ENCODE data around the gene GAN.

GAN gene

GRCh38 chr16:81283044-81283443 is 31.7 kb upstream of the GAN start:
- H3K4me3 ChIP-seq = no peak overlapping the region
- in situ Hi-C loops (cut with MboI; ENCODE audit: low sequenced_read_pairs) = no loop called here
- DNase-seq (ENCODE audit: low spot score in 2 of 2) = no peak

GRCh38 chr16:81284995-81285600 is 29.7 kb upstream of the GAN start:
- Histone ChIP-seq H3K27me3 (ENCODE audit: low read depth) (no peaks in the 10 kb centered on the region), H3K4me3 (no peak overlapping the region), H3K4me1 (no peaks in the 10 kb centered on the region), H3K36me3 (replicated peaks) (no peaks in the 10 kb centered on the region), H3K9me3 (no peaks in the 10 kb centered on the region)
- in situ Hi-C loops (cut with MboI; ENCODE audit: low sequenced_read_pairs) = no loop called here
- DNase-seq (ENCODE audit: low spot score in 2 of 2) = no peak

More at GRCh38 chr16:81283044-81283443, 31.7 kb upstream of the GAN start:
- no peaks in the 10 kb centered on the region for H3K9me3 ChIP-seq
- no peaks in the 10 kb centered on the region for H3K4me1 ChIP-seq
- H3K27me3 ChIP-seq (ENCODE audit: low read depth) = no peaks in the 10 kb centered on the region
- no peaks in the 10 kb centered on the region for H3K36me3 ChIP-seq (replicated peaks)

DNA sequence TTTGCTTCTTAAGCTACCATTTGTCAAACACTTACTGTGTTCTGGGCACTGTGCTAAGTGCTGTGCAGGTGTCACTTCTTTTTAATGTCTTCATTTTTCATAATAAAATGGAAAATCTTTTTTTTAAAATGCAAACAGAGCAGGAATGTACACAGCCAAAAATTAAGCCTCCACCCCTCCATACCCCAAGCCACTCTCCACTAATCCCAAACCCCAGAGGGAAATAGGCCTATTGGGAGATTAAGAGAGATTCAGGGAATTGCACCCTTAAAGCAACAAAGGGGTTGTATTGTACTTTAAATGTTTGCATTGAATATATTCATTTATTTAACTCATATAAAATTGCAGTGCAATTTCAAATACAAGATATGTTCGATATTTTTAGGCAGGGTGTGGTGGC is 28.6 kb upstream of the GAN start:
- H3K27me3 ChIP-seq (ENCODE audit: low read depth) = no peaks in the 10 kb centered on the region
- no peak for DNase-seq (ENCODE audit: low spot score in 2 of 2)
- H3K9me3 ChIP-seq = no peaks in the 10 kb centered on the region
- in situ Hi-C loops (cut with MboI; ENCODE audit: low sequenced_read_pairs) = no loop called here
- H3K4me3 ChIP-seq = no peak overlapping the region
- no peaks in the 10 kb centered on the region for H3K4me1 ChIP-seq
- H3K36me3 ChIP-seq (replicated peaks) = no peaks in the 10 kb centered on the region

- in situ Hi-C loops (cut with MboI; ENCODE audit: low sequenced_read_pairs) = no loop called here
- no peak for DNase-seq (ENCODE audit: low spot score in 2 of 2)
- Histone ChIP-seq H3K36me3 (replicated peaks) (no peaks in the 10 kb centered on the region), H3K9me3 (no peaks in the 10 kb centered on the region), H3K27me3 (ENCODE audit: low read depth) (no peaks in the 10 kb centered on the region), H3K4me1 (no peaks in the 10 kb centered on the region), H3K4me3 (no peak overlapping the region)
These were observed 23.6 kb upstream of the GAN start for GRCh38 chr16:81291117-81291516.

GRCh38 chr16:81292936-81293335 is 21.8 kb upstream of the GAN start:
- H3K9me3 ChIP-seq = no peaks in the 10 kb centered on the region
- in situ Hi-C loops (cut with MboI; ENCODE audit: low sequenced_read_pairs) = no loop called here
- no peak for DNase-seq (ENCODE audit: low spot score in 2 of 2)
- H3K4me1 ChIP-seq = no peaks in the 10 kb centered on the region
- no peaks in the 10 kb centered on the region for H3K36me3 ChIP-seq (replicated peaks)
- no peak overlapping the region for H3K4me3 ChIP-seq
- H3K27me3 ChIP-seq (ENCODE audit: low read depth) = no peaks in the 10 kb centered on the region

- in situ Hi-C loops (cut with MboI; ENCODE audit: low sequenced_read_pairs) = no loop called here
- H3K4me1 ChIP-seq = no peaks in the 10 kb centered on the region
- H3K4me3 ChIP-seq = no peak overlapping the region
- H3K36me3 ChIP-seq (replicated peaks) = no peaks in the 10 kb centered on the region
- DNase-seq (ENCODE audit: low spot score in 2 of 2) = no peak
- no peaks in the 10 kb centered on the region for H3K9me3 ChIP-seq
- H3K27me3 ChIP-seq (ENCODE audit: low read depth) = no peaks in the 10 kb centered on the region
These were observed 20.6 kb upstream of the GAN start for GRCh38 chr16:81293909-81294802.

DNA sequence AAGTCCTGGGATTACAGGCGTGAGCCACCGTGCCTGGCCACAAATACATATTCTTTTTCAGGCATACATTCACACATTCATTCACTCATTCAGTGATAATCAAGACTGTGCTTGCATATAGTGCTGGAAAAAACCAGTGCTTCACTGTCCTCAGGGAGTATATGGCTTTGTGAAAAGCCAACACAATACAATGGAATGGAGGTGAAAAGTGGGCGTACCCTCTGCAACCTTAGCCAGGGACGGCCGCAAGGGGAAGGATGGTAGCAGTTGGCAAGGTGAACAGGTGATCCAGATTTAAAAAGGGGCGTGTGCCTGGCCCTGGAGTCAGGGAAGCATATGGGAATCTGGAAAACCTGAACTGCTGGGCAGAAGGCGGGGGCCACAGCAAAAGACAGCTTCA is 18.1 kb upstream of the GAN start:
- no peaks in the 10 kb centered on the region for H3K36me3 ChIP-seq (replicated peaks)
- H3K4me3 ChIP-seq = no peak overlapping the region
- no peaks in the 10 kb centered on the region for H3K27me3 ChIP-seq (ENCODE audit: low read depth)
- no peaks in the 10 kb centered on the region for H3K4me1 ChIP-seq
- in situ Hi-C loops (cut with MboI; ENCODE audit: low sequenced_read_pairs) = no loop called here
- no peaks in the 10 kb centered on the region for H3K9me3 ChIP-seq
- no peak for DNase-seq (ENCODE audit: low spot score in 2 of 2)

DNA sequence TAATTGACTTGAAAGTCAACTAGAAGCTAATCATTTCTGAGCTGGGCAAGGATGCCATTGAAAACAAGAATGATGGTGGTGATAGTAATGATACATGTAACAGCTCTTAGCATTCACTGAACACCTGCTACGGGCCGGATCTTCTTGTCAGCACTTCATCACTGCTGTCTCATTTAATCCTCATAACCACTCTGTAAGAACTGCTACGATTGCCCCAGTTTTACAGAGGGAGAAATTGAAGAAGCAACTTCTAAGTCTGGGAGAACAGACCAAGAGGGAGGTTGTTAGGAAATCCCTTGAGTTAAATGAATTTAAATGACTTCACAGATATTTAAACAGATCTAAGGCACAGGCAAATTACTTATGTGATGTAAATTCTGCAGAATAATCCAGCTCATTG is 7.0 kb upstream of the GAN start:
- DNase-seq (ENCODE audit: low spot score in 2 of 2) = no peak
- in situ Hi-C loops (cut with MboI; ENCODE audit: low sequenced_read_pairs) = no loop called here
- H3K9me3 ChIP-seq = no peaks in the 10 kb centered on the region

DNA sequence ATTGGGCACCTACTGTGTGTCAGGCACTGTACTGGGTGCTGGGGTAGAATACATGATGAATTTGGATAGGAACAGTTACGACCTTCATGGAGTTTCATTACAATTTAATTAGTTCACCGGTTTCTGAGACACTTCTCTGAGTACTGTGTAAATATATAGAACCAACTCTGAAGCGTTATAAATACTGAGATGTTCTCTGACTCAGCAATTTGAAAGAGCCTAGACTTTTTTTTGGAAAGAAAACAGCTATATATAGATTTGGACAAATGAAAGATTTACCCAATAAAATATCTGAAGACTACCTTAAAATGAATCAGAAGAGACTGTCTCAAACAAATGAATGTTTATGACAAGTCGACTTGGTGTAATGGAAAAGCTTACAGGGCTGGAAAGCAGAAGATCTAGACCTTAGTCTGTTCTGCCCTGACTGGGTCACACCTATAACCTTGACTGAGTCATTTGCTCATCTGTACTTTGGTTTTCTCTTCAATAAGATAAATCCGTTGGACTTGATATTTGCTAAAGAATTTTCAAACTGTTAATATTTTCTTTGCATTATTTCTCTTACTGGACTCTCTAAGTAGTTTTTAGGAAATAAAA is 4.6 kb upstream of the GAN start:
- Histone ChIP-seq H3K4me1 (peaks cover 6% of the 10 kb centered on the region), H3K27me3 (ENCODE audit: low read depth) (no peaks in the 10 kb centered on the region), H3K36me3 (replicated peaks) (peaks cover 13% of the 10 kb centered on the region), H3K4me3 (no peak overlapping the region), H3K9me3 (0 out of 2 replicates have a peak, but pooled peaks cover 2% of the 10 kb centered on the region)
- in situ Hi-C loops (cut with MboI; ENCODE audit: low sequenced_read_pairs) = no loop called here
- no peak for DNase-seq (ENCODE audit: low spot score in 2 of 2)

More for the DNA sequence above, 7.0 kb upstream of the GAN start:
- Histone ChIP-seq H3K36me3 (replicated peaks) (peaks cover 9% of the 10 kb centered on the region), H3K4me3 (no peak overlapping the region), H3K27me3 (ENCODE audit: low read depth) (no peaks in the 10 kb centered on the region), H3K4me1 (peaks cover 1% of the 10 kb centered on the region)

- in situ Hi-C loops (cut with MboI; ENCODE audit: low sequenced_read_pairs) = no loop called here
- H3K27me3 ChIP-seq (ENCODE audit: low read depth) = no peaks in the 10 kb centered on the region
- H3K4me1 ChIP-seq = peaks cover 8% of the 10 kb centered on the region
- no peak for DNase-seq (ENCODE audit: low spot score in 2 of 2)
- no peak overlapping the region for H3K4me3 ChIP-seq
- H3K9me3 ChIP-seq = 0 out of 2 replicates have a peak, but pooled peaks cover 2% of the 10 kb centered on the region
- H3K36me3 ChIP-seq (replicated peaks) = peaks cover 13% of the 10 kb centered on the region
These were observed 3.0 kb upstream of the GAN start for GRCh38 chr16:81311762-81312161.

- H3K9me3 ChIP-seq = 0 out of 2 replicates have a peak, but pooled peaks cover 2% of the 10 kb centered on the region
- peaks cover 13% of the 10 kb centered on the region for H3K36me3 ChIP-seq (replicated peaks)
- peak; percentile 75 to 87 for DNase-seq (ENCODE audit: low spot score in 2 of 2)
- in situ Hi-C loops (cut with MboI; ENCODE audit: low sequenced_read_pairs) = no loop called here
- H3K27me3 ChIP-seq (ENCODE audit: low read depth) = no peaks in the 10 kb centered on the region
- peaks cover 17% of the 10 kb centered on the region for H3K4me1 ChIP-seq
- peak overlapping the region; percentile 79 for H3K4me3 ChIP-seq
These were observed 810 bp upstream of the GAN start for GRCh38 chr16:81313701-81314602.

DNA sequence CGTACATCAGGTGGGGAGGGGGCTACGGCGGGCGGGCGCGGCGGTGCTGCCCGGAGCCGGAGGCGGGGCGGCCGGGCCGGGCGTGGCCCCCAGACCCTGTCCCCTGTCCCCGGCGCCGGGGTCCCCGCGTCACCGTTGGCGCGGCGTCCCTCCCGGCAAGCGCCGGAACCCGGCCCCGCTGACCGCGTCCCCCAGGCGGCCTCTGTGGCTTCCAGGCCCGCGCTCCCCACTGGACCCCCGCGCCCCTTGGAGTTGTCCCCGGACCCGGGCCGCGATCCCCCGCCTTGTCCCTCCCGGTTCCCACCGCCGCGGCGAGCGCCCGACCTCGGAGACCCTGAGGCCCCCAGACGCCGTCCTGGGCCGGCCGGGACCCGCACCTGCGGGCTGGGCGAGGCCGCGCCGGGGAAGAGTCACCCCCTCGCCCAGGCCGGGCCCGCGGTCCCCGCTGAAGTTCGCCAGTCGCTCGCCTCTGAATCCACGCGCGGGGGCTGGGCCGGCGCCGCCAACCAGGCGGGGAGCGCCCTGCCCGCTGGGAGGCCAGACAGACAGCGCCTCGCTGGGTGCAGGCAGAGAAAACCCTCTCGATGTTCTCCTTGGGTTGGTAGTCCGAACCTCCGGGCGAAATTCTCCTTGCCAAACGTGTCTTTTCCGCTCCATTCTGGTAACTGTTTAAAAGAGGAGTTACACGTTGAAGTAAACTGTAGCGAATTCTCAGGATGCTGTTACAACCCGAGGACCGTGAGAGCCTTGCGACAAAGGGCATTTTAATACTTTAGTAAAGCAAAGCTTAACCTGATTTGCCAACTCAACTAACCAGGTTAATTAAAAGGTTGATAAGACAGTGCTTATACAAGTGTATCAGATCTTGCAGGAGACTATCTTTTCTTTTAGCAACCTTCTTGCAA is 761 bp downstream of the GAN start:
- H3K27me3 ChIP-seq (ENCODE audit: low read depth) = no peaks in the 10 kb centered on the region
- peak overlapping the region; percentile 79 for H3K4me3 ChIP-seq
- peaks cover 17% of the 10 kb centered on the region for H3K4me1 ChIP-seq
- peaks cover 13% of the 10 kb centered on the region for H3K36me3 ChIP-seq (replicated peaks)
- 0 out of 2 replicates have a peak, but pooled peaks cover 2% of the 10 kb centered on the region for H3K9me3 ChIP-seq
- in situ Hi-C loops (cut with MboI; ENCODE audit: low sequenced_read_pairs) = no loop called here
- peak in 1 of 2 experiments; percentile 41 for DNase-seq (ENCODE audit: low spot score in 2 of 2)
